Heart right ventricle (tissue), 16 donors: ENCODE results near the gene WDR73. TPM values are rescaled to one million over a fixed set of nuclear protein-coding genes. Genes with fewer than 3 reads are reported as not detected.
A peak's percentile ranks its signal among the peaks of the same experiment; 100 is the strongest.

ENCODE experiments used
- ATAC-seq, 8 donors: fragments of 200-7000 bp; cut with Tn5 transposase; one replicate each; pipeline ENCODE4 v1.9.1; 2020; ENCODE audit warnings: mild to moderate bottlenecking in 8 of 8, moderate library complexity in 8 of 8, moderate number of reproducible peaks in 1 of 8
- DNase-seq, 2 donors: peaks; one replicate each; pipeline ENCODE4 v3.0.0-alpha.2; 2020
- H3K27ac ChIP-seq, 10 donors: fragments of 200-600 bp; sonication (generic) in 2 of 10; one replicate each; pipeline versions ENCODE4 v1.5.0 to v1.8.0; 2020 to 2022; ENCODE audit warnings: mild to moderate bottlenecking in 3 of 10
- H3K27me3 ChIP-seq, 7 donors: fragments of 200-600 bp; one replicate each; pipeline ENCODE4 v1.8.0; 2021 to 2022; ENCODE audit warnings: mild to moderate bottlenecking in 2 of 7
- H3K36me3 ChIP-seq, 9 donors: fragments of 200-600 bp; sonication (generic) in 1 of 9; one replicate each; pipeline versions ENCODE4 v1.5.0 to v1.8.0; 2020 to 2022; ENCODE audit warnings: mild to moderate bottlenecking in 2 of 9
- H3K4me1 ChIP-seq, 9 donors: fragments of 200-600 bp; sonication (generic) in 1 of 9; one replicate each; pipeline versions ENCODE4 v1.5.0 to v1.8.0; 2020 to 2022; ENCODE audit warnings: mild to moderate bottlenecking in 4 of 9
- H3K4me3 ChIP-seq, 10 donors: fragments of 200-600 bp; sonication (generic) in 2 of 10; one replicate each; pipeline versions ENCODE4 v1.5.0 to v1.8.0; 2020 to 2022; ENCODE audit warnings: mild to moderate bottlenecking in 7 of 10, moderate library complexity in 2 of 10
- H3K9me3 ChIP-seq, 11 donors: fragments of 200-600 bp in 10 of 11; sonication (generic) in 2 of 11; one replicate each; pipeline versions ENCODE4 v1.5.0 to v1.8.0; 2013 to 2022; ENCODE audit warnings: mild to moderate bottlenecking in 2 of 11, control low read depth in 1 of 11, moderate library complexity in 1 of 11
- WGBS, 2 donors: extraction: QIAGEN DNeasy Blood & Tissue Kit; methylation state at CpG; one replicate each; pipeline ENCODE4 v1.1.7; 2013; ENCODE audit warnings: inconsistent platforms in 1 of 2; 5-methylcytosine and 5-hydroxymethylcytosine counted together
- intact Hi-C, 10 donors: fragments of 100-400 bp; cut with DNase I; formaldehyde crosslinking; loops; one replicate each; pipeline versions ENCODE4 v1.11.1 to v1.14.2; 2022
- polyA plus RNA-seq, 2 donors: library from polyadenylated mRNA; stranded (reverse); fragments of 200-250 nt; gene quantifications; one replicate each; pipeline ENCODE4 v1.2.3, GENCODE V29; 2013
- total RNA-seq, 10 donors: library from RNA; stranded (reverse); fragmentation: NEBNext Ultra II Directional in 3 of 10; extraction: Animal tissue kit (Norgen Biotek cat#: 25700) in 3 of 10; gene quantifications; one replicate each; pipeline versions ENCODE4 v1.2.1 to v1.2.4, GENCODE V29; 2021 to 2023
- TF ChIP-seq, protein P1 (sequence below), 9 donors: fragments of 200-600 bp; sonication (generic) in 2 of 9; IDR thresholded peaks; one replicate each; pipeline versions ENCODE4 v1.5.0 to v1.8.0; 2021 to 2022; ENCODE audit warnings: antibody characterized with exemption in 9 of 9, mild to moderate bottlenecking in 5 of 9, moderate library complexity in 1 of 9
- donor health status: Arrhythmogenic right ventricular cardiomyopathy.
- donor health status: ischemic (EF 13 %, LVEDD 7.1; RV severe dilation, severe dysfunction).
- donor health status: healthy with polysubstance abuse.
- donor health status: DM: no; HTN: yes; CAD: no.
- donor health status: DM: no; HTN: no; CAD: no.
- donor health status: ischemic (EF 25% LVEDD 6.9; RV normal size, moderate dysfunction).
- donor health status: ischemic (EF 25% LVEDD 5.7; RV mildly dilated, moderate dysfunction).
- donor health status: healthy.
- donor health status: DM: yes; HTN: yes; CAD: no.
- donor health status: Ischemic cardiomyopathy.
- donor health status: ischemic (EF 35%, LVEDD 5.7; RV mildly dilated, moderate dysfunction).
- donor health status: nonischemic (EF 11% LVEDD 7.7; RV severe dilation, severe dysfunction).
- donor health status: DM: yes; HTN: yes; CAD: no.
- donor health status: PGD.
- donor health status: ischemic (EF 29% LVEDD 5.4; RV normal size, mild dysfunction).
- donor health status: nonischemic (EF 23%, LVEDD 6.1; RV moderate dilation, normal function).

WDR73 gene
- total and polyA plus RNA-seq, 12 donors, result 10.4 to 18.4 (median 14.7) TPM

- intact Hi-C loops, result loop anchor here in 7 of 10 donors (5.0 to 10.0 kb wide), 9 partner anchors 44 to 277 kb away; partner anchors contain the start of genes ALPK3 (in 3 of the 7) and SEC11A (in 2 of the 7)
- peak; percentile 70 to 80 for DNase-seq
- peaks cover 8 to 38% (median 24%) of the 10 kb centered on the region in 9 donors for H3K4me1 ChIP-seq
- 0 to 1% methylated on average over 58 to 61 of the region's 61 CpGs for WGBS, 2 donors
- peak within 1 kb of the TSS; percentile 34 to 88 (median 76) for H3K27ac ChIP-seq
- no peaks in the 10 kb centered on the region for H3K9me3 ChIP-seq
- ATAC-seq, result peak; percentile 59 to 73 (median 68)
- TF ChIP-seq, protein P1, sequence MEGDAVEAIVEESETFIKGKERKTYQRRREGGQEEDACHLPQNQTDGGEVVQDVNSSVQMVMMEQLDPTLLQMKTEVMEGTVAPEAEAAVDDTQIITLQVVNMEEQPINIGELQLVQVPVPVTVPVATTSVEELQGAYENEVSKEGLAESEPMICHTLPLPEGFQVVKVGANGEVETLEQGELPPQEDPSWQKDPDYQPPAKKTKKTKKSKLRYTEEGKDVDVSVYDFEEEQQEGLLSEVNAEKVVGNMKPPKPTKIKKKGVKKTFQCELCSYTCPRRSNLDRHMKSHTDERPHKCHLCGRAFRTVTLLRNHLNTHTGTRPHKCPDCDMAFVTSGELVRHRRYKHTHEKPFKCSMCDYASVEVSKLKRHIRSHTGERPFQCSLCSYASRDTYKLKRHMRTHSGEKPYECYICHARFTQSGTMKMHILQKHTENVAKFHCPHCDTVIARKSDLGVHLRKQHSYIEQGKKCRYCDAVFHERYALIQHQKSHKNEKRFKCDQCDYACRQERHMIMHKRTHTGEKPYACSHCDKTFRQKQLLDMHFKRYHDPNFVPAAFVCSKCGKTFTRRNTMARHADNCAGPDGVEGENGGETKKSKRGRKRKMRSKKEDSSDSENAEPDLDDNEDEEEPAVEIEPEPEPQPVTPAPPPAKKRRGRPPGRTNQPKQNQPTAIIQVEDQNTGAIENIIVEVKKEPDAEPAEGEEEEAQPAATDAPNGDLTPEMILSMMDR (IDR thresholded peaks at IDR 0.05), result peak; percentile 37 to 81 (median 56)
- peaks cover 0 to 13% (median 0%) of the 10 kb centered on the region in 9 donors for H3K36me3 ChIP-seq
- peak within 1 kb of the TSS; percentile 37 to 75 (median 69) for H3K4me3 ChIP-seq
- no peaks in the 10 kb centered on the region for H3K27me3 ChIP-seq
Measured at GRCh38 chr15:84658080-84658787, 4.2 kb upstream of the WDR73 start, which contains the start of gene NMB. NMB (minus strand) TSS chr15:84658199; CDS start chr15:84658152, 47 bp downstream.

DNA sequence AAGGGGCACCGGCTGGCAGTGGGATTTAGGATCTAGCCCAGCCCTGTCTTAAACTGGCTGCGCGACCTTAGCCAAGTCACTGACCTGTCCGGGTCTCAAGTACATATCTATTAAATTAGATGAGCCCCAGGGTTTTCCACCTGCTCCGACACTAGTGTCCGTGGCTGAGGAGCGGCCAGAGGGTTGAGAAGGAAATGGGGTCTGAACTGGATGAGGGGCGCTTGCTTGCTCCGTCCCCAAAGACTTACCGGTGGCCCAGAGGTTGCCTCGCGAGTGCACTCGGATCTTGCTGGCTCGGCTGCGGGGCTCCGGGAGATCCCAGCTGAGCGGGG lies 3.6 kb upstream of the WDR73 start:
- peak overlapping the region in 9 of 10 donors; percentile 69 to 88 (median 76) for H3K27ac ChIP-seq
- no peak for DNase-seq
- H3K36me3 ChIP-seq, result peaks cover 0 to 16% (median under 1%) of the 10 kb centered on the region in 9 donors
- H3K9me3 ChIP-seq, result no peaks in the 10 kb centered on the region
- WGBS, 2 donors, result 21 to 24% methylated on average over 17 of the region's 17 CpGs
- ATAC-seq, result no peak
- intact Hi-C loops, result loop anchor here in 7 of 10 donors (5.0 to 10.0 kb wide), 9 partner anchors 45 to 277 kb away; partner anchors contain the start of genes ALPK3 (in 3 of the 7) and SEC11A (in 2 of the 7)
- H3K4me1 ChIP-seq, result peaks cover 11 to 44% (median 29%) of the 10 kb centered on the region in 9 donors
- TF ChIP-seq, protein P1 (IDR thresholded peaks at IDR 0.05), result no peak
- H3K4me3 ChIP-seq, result peak overlapping the region; percentile 37 to 75 (median 69)
- no peaks in the 10 kb centered on the region for H3K27me3 ChIP-seq

- intact Hi-C loops, result loop anchor here in 7 of 10 donors (5.0 to 10.0 kb wide), 9 partner anchors 45 to 278 kb away; partner anchors contain the start of genes ALPK3 (in 3 of the 7) and SEC11A (in 2 of the 7)
- Histone ChIP-seq H3K9me3 (no peaks in the 10 kb centered on the region), H3K27me3 (no peaks in the 10 kb centered on the region), H3K4me3 (no peak overlapping the region), H3K4me1 (peaks cover 13 to 51% (median 37%) of the 10 kb centered on the region in 9 donors), H3K36me3 (peaks cover 0 to 21% (median 8%) of the 10 kb centered on the region in 9 donors), H3K27ac (no peak overlapping the region)
- ATAC-seq, result no peak
- TF ChIP-seq, protein P1 (IDR thresholded peaks at IDR 0.05), result no peak
- DNase-seq, result no peak
- WGBS, 2 donors, result 88 to 91% methylated on average over 7 of the region's 7 CpGs
Measured at GRCh38 chr15:84656972-84657371, 2.9 kb upstream of the WDR73 start.

DNA sequence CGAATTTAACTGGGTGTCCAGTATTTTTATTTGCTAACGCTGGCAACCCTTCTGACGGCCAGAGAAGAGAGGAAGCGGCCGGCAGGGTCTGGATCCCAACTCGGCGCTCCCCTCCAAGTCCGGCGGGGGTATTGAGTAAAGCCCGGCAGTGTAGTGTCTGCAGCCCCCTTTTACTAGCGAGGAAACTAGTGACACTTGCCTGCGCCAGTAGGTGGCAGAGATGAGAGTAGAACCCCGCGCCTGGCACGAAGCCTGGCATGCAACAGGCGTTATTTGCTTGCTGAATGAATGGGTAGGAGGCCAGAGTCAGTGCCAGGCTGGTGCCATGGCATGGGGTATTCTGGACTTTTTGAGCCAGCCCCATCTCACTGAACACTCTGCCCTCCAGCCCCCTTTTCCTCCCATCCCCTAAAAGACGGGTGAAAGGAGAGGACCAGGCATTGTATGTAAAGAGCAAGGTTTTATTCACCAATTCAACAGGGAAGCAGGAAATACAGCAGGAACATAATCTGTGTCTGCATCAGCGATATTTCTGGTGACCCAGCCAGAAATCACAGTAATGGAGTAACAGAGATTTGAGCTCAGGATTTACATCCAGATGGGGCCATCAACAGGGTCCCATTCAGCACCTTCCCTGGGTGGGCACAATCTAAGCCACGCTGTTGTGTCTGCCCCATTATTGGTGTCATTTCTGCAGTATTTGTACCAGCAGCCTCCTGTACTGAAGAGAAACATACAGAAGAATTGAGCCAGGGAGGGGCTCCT lies 788 bp upstream of the WDR73 start:
- DNase-seq, result peak; percentile 77 to 78
- H3K36me3 ChIP-seq, result peaks cover 0 to 32% (median 21%) of the 10 kb centered on the region in 9 donors
- peak overlapping the region; percentile 59 to 90 (median 76) for H3K4me3 ChIP-seq
- peaks cover 13 to 69% (median 42%) of the 10 kb centered on the region in 9 donors for H3K4me1 ChIP-seq
- intact Hi-C loops, result loop anchor here in 8 of 10 donors (1.0 to 10.0 kb wide), 17 partner anchors 21 to 280 kb away; partner anchors contain the start of genes ALPK3 (in 3 of the 8), ZNF592 (in 3 of the 8), ZSCAN2 (in 3 of the 8) and SEC11A (in 2 of the 8)
- H3K27ac ChIP-seq, result peak overlapping the region; percentile 55 to 95 (median 87)
- TF ChIP-seq, protein P1 (IDR thresholded peaks at IDR 0.05), result peak in 8 of 9 donors; percentile 41 to 76 (median 64)
- H3K9me3 ChIP-seq, result no peaks in the 10 kb centered on the region
- 6 to 8% methylated on average over 19 of the region's 19 CpGs for WGBS, 2 donors
- ATAC-seq, result peak; percentile 9 to 65 (median 48)
- H3K27me3 ChIP-seq, result no peaks in the 10 kb centered on the region
